ENCODE results near the gene KCNIP3.

- TF ChIP-seq CTCF (IDR thresholded peaks at IDR 0.05) (no peak), POLR2AphosphoS5 (IDR thresholded peaks at IDR 0.05; ENCODE audit: insufficient read depth in 1 of 2, low read depth in 1 of 2) (no peak), POLR2A (IDR thresholded peaks at IDR 0.05) (no peak)
Observed at GRCh38 chr2:95275151-95275515, 22.0 kb upstream of the KCNIP3 start.

Measured in vagina (tissue), 2 donors.